GM12872 (cell line): ENCODE results near the gene DYNLT5.

ENCODE experiments used
- CTCF ChIP-seq: IDR thresholded peaks from 3 replicates; pipeline ENCODE4 v1.5.1; 2011; ENCODE audit warnings: low read depth, mild to moderate bottlenecking, low read length, moderate library complexity; ENCODE audit not compliant: insufficient read depth

The DYNLT5 gene

GRCh38 chr1:66737836-66738235 is 14.4 kb upstream of the DYNLT5 start:
- TF ChIP-seq CTCF: no peak

- TF ChIP-seq CTCF: no peak
These were observed 12.7 kb upstream of the DYNLT5 start for GRCh38 chr1:66739401-66740157.

- no peak for TF ChIP-seq CTCF
These were observed 6.8 kb upstream of the DYNLT5 start for GRCh38 chr1:66745451-66745850.

- TF ChIP-seq CTCF: no peak
These were observed 4.8 kb upstream of the DYNLT5 start for GRCh38 chr1:66747501-66747900.

GRCh38 chr1:66750577-66750976 is 1.7 kb upstream of the DYNLT5 start:
- no peak for TF ChIP-seq CTCF

- no peak for TF ChIP-seq CTCF
These were observed 1.1 kb upstream of the DYNLT5 start for GRCh38 chr1:66751160-66751559.

- TF ChIP-seq CTCF: no peak
These were observed 562 bp downstream of the DYNLT5 start for GRCh38 chr1:66752671-66753371.
